ACC112 (cell line): ENCODE results near the gene CLASP1.
"Not testable (repeated sequence)": the region's sequence is repeated elsewhere in the genome, so short reads cannot be mapped to it uniquely, and the experiment has no call there.

Experiments
- H2AFZ ChIP-seq: fragments of 200-600 bp; sonication (generic); one replicate; pipeline ENCODE4 v1.6.0; 2017; ENCODE audit warnings: antibody characterized with exemption, low read length; ENCODE audit not compliant: unreplicated experiment
- H3K27ac ChIP-seq: fragments of 200-600 bp; sonication (generic); 2 replicates; pipeline ENCODE4 v1.5.1; 2014; ENCODE audit warnings: low read depth, mild to moderate bottlenecking, antibody characterized with exemption, low read length, moderate library complexity
- H3K27me3 ChIP-seq: fragments of 200-600 bp; sonication (generic); 2 replicates; pipeline ENCODE4 v1.6.1; 2014; ENCODE audit warnings: mild to moderate bottlenecking, antibody characterized with exemption, low read length, moderate library complexity, mixed read lengths; ENCODE audit not compliant: insufficient read depth
- H3K36me3 ChIP-seq: fragments of 200-600 bp; sonication (generic); 2 replicates; pipeline ENCODE4 v1.6.1; 2016; ENCODE audit warnings: mild to moderate bottlenecking, antibody characterized with exemption, low read length, moderate library complexity, mixed read lengths; ENCODE audit not compliant: insufficient read depth
- H3K4me1 ChIP-seq: fragments of 200-600 bp; sonication (generic); one replicate; pipeline ENCODE4 v1.6.1; 2016; ENCODE audit warnings: low read length, mixed read lengths; ENCODE audit not compliant: insufficient read depth, unreplicated experiment, control insufficient read depth
- H3K4me3 ChIP-seq: fragments of 200-600 bp; sonication (generic); 2 replicates; pipeline ENCODE4 v1.5.1; 2014; ENCODE audit warnings: mild to moderate bottlenecking, low read depth, low read length
- H3K79me2 ChIP-seq: fragments of 200-600 bp; sonication (generic); one replicate; pipeline ENCODE4 v1.6.0; 2016; ENCODE audit warnings: low read length; ENCODE audit not compliant: control insufficient read depth, unreplicated experiment, insufficient read depth

The CLASP1 gene

GRCh38 chr2:121579309-121579708 is 70.0 kb downstream of the CLASP1 start:
- no peak overlapping the region for H3K4me3 ChIP-seq
- no peak overlapping the region for H2AFZ ChIP-seq
- no peak overlapping the region for H3K27ac ChIP-seq
- peaks cover 34% of the 10 kb centered on the region for H3K79me2 ChIP-seq
- peaks cover 12% of the 10 kb centered on the region for H3K4me1 ChIP-seq
- no peaks in the 10 kb centered on the region for H3K27me3 ChIP-seq
- no peaks in the 10 kb centered on the region for H3K36me3 ChIP-seq

GRCh38 chr2:121577381-121577780 is 71.9 kb downstream of the CLASP1 start:
- Histone ChIP-seq H3K27me3 (no peaks in the 10 kb centered on the region), H3K4me3 (no peak overlapping the region), H2AFZ (no peak overlapping the region), H3K27ac (no peak overlapping the region), H3K4me1 (peaks cover 20% of the 10 kb centered on the region), H3K79me2 (peaks cover 37% of the 10 kb centered on the region), H3K36me3 (no peaks in the 10 kb centered on the region)

DNA sequence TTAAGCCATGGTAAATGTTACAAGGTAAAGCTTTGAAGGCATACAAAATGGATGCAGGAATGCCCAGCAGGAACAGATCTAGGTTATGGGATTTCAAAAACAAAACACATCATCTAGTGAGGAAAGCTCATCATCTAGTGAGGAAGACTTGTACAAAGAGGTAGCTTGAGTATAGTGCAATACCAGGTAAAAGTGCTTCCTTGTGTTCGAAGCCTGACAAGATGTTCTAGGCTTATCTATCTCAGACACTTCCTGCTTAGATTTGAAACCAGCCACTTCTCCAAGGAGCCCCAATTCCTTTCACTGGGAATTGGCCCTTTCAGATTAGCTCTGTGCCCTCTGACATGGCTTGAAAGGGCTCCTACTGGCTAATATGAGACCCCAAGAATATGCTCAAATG is 73.0 kb downstream of the CLASP1 start:
- Histone ChIP-seq H3K27me3 (no peaks in the 10 kb centered on the region), H3K79me2 (peaks cover 40% of the 10 kb centered on the region), H3K4me3 (no peak overlapping the region), H2AFZ (no peak overlapping the region), H3K36me3 (no peaks in the 10 kb centered on the region), H3K4me1 (peaks cover 20% of the 10 kb centered on the region), H3K27ac (no peak overlapping the region)

GRCh38 chr2:121575800-121576199 is 73.5 kb downstream of the CLASP1 start:
- Histone ChIP-seq H3K36me3 (no peaks in the 10 kb centered on the region), H3K27me3 (no peaks in the 10 kb centered on the region), H3K4me1 (peaks cover 17% of the 10 kb centered on the region), H3K27ac (no peak overlapping the region), H2AFZ (no peak overlapping the region), H3K4me3 (no peak overlapping the region), H3K79me2 (peaks cover 43% of the 10 kb centered on the region)

- H3K27ac ChIP-seq: no peak overlapping the region
- peaks cover 8% of the 10 kb centered on the region for H3K4me1 ChIP-seq
Observed at GRCh38 chr2:121570667-121571055, 78.6 kb downstream of the CLASP1 start.

DNA sequence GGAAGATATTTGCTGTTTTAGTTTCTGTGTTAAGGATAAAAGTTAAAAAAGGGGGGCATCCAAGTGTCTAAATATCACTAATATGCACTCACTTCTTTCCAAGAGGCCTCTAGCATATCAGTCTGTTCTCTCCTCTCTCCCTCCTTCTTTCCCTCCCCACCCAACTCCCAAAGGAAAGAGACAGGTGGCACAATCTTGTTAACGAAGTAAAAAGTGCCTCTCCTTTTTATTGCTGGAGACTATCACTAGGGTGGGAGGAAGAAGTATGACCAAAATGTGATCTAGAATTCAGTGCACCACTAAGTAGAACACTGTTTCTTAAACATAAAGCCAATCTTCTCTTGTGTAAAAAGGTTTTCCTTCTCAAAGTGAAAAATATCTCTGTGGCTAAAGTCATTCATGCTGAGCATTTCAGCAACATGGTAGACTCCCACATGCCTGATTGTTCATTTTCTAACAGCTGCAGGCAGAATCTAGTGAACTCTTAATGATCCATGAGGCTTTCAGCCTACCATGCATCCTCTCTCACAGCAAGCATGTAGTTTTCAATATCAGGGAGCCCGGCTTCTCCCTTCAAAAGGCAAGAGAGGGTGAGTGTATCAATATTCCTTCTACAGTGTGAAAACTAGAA is 79.1 kb downstream of the CLASP1 start:
- no peaks in the 10 kb centered on the region for H3K36me3 ChIP-seq
- H2AFZ ChIP-seq: no peak overlapping the region
- peaks cover 42% of the 10 kb centered on the region for H3K79me2 ChIP-seq

More at GRCh38 chr2:121570667-121571055, 78.6 kb downstream of the CLASP1 start:
- Histone ChIP-seq H3K79me2 (peaks cover 40% of the 10 kb centered on the region), H3K27me3 (no peaks in the 10 kb centered on the region), H2AFZ (no peak overlapping the region), H3K4me3 (no peak overlapping the region), H3K36me3 (no peaks in the 10 kb centered on the region)

GRCh38 chr2:121567957-121568409 is 81.3 kb downstream of the CLASP1 start:
- Histone ChIP-seq H3K27ac (no peak overlapping the region), H2AFZ (no peak overlapping the region), H3K79me2 (peaks cover 48% of the 10 kb centered on the region), H3K4me3 (no peak overlapping the region), H3K27me3 (no peaks in the 10 kb centered on the region), H3K4me1 (no peaks in the 10 kb centered on the region), H3K36me3 (no peaks in the 10 kb centered on the region)

More for the DNA sequence above, 79.1 kb downstream of the CLASP1 start:
- peaks cover 8% of the 10 kb centered on the region for H3K4me1 ChIP-seq
- no peaks in the 10 kb centered on the region for H3K27me3 ChIP-seq
- H3K27ac ChIP-seq: no peak overlapping the region
- no peak overlapping the region for H3K4me3 ChIP-seq

GRCh38 chr2:121567452-121567851 is 81.8 kb downstream of the CLASP1 start:
- Histone ChIP-seq H2AFZ (no peak overlapping the region), H3K4me3 (no peak overlapping the region), H3K27me3 (no peaks in the 10 kb centered on the region), H3K36me3 (no peaks in the 10 kb centered on the region), H3K4me1 (peaks cover 2% of the 10 kb centered on the region), H3K27ac (no peak overlapping the region), H3K79me2 (peaks cover 51% of the 10 kb centered on the region)

DNA sequence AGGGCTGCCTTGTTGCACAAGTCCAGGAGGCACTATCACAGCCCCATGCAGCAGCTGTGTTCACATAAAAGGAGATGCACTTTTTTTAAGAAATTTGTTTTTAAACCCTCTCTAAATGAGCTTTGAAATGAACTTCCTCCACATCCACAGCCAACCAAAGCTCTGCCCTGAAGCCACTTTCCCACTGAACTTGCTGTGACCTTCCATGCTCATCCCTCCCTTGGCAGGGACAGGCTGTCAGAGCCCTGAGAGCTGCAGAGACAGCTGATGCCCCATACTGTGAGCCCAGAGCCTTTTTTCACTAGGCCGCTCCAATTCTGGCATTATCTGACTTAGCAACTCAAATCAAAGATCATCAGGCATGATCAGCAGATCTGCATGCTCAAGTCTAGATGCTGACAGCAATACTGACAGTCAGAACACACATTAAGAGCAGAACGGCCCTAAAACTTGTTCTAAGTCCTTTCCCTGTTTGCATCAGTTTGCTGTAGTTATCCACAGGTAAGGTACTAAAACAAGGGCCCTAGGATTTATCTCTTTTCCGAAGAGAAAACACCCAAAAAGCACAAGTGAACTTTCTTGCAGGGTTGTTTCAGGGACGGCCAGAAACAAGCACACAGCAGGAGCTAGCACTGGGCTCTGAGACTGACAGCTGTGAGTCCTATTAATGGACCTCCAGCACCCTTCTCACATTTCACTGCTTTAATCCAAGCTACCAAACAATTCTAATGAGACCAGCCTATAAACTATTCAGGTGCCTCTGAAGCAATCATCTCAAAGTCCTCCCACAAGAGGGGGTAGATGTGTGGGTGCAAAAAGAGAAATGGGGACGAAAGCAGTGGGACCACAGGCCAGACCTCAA is 83.6 kb downstream of the CLASP1 start:
- H3K27me3 ChIP-seq: no peaks in the 10 kb centered on the region
- H2AFZ ChIP-seq: no peak overlapping the region
- H3K4me3 ChIP-seq: no peak overlapping the region
- H3K79me2 ChIP-seq: peaks cover 45% of the 10 kb centered on the region
- no peak overlapping the region for H3K27ac ChIP-seq
- no peaks in the 10 kb centered on the region for H3K36me3 ChIP-seq
- H3K4me1 ChIP-seq: peaks cover 15% of the 10 kb centered on the region

- Histone ChIP-seq H3K27me3 (no peaks in the 10 kb centered on the region), H3K79me2 (peaks cover 48% of the 10 kb centered on the region), H3K27ac (no peak overlapping the region), H3K4me3 (no peak overlapping the region), H3K4me1 (peaks cover 15% of the 10 kb centered on the region), H3K36me3 (no peaks in the 10 kb centered on the region), H2AFZ (no peak overlapping the region)
Observed at GRCh38 chr2:121564905-121565304, 84.4 kb downstream of the CLASP1 start.

- H3K4me1 ChIP-seq: peaks cover 15% of the 10 kb centered on the region
- H3K4me3 ChIP-seq, H2AFZ ChIP-seq, H3K27me3 ChIP-seq, H3K27ac ChIP-seq, H3K36me3 ChIP-seq: not testable (repeated sequence)
- H3K79me2 ChIP-seq: peaks cover 49% of the 10 kb centered on the region
Observed at GRCh38 chr2:121563754-121564153, 85.5 kb downstream of the CLASP1 start.
